ENCODE measurements around the gene PLCH1.
A peak's percentile ranks its signal among the peaks of the same experiment; 100 is the strongest.

PLCH1 gene

GRCh38 chr3:155688481-155688880, 56.4 kb downstream of the PLCH1 start:
- Histone ChIP-seq H3K9ac (ENCODE audit: low read length) (no peak overlapping the region), H3K4me2 (ENCODE audit: low read length) (no peak overlapping the region), H3K4me1 (ENCODE audit: low read length) (peaks cover 5% of the 10 kb centered on the region), H2AFZ (ENCODE audit: low read depth, low read length) (no peak overlapping the region), H3K27ac (ENCODE audit: low read length) (no peak overlapping the region), H3K9me3 (ENCODE audit: insufficient read depth, low read length) (no peaks in the 10 kb centered on the region), H4K20me1 (ENCODE audit: insufficient read depth, low read length) (no peaks in the 10 kb centered on the region), H3K36me3 (replicated peaks; ENCODE audit: low read depth, low read length) (no peaks in the 10 kb centered on the region), H3K27me3 (ENCODE audit: low read depth, low read length) (no peaks in the 10 kb centered on the region), H3K79me2 (ENCODE audit: low read length) (no peaks in the 10 kb centered on the region), H3K4me3 (ENCODE audit: low read length) (no peak overlapping the region)
- no peak for TF ChIP-seq CTCF (IDR thresholded peaks at IDR 0.05; ENCODE audit: low read depth, low read length)
- TF ChIP-seq EZH2phosphoT487 (IDR thresholded peaks at IDR 0.05; ENCODE audit: low read depth): no peak

- Histone ChIP-seq H3K27ac (ENCODE audit: low read length) (no peak overlapping the region), H3K4me2 (ENCODE audit: low read length) (peak overlapping the region; percentile 44)
Observed at GRCh38 chr3:155683344-155683720, 61.5 kb downstream of the PLCH1 start.

GRCh38 chr3:155682426-155683343, 62.2 kb downstream of the PLCH1 start:
- H3K9ac ChIP-seq (ENCODE audit: low read length): no peak overlapping the region
- H3K36me3 ChIP-seq (replicated peaks; ENCODE audit: low read depth, low read length): no peaks in the 10 kb centered on the region
- H3K4me2 ChIP-seq (ENCODE audit: low read length): peak overlapping the region; percentile 44
- H3K9me3 ChIP-seq (ENCODE audit: insufficient read depth, low read length): no peaks in the 10 kb centered on the region
- H3K79me2 ChIP-seq (ENCODE audit: low read length): no peaks in the 10 kb centered on the region
- H3K27me3 ChIP-seq (ENCODE audit: low read depth, low read length): no peaks in the 10 kb centered on the region
- peak overlapping the region; percentile 1; the same call in 1 of the 2 replicates for H3K4me3 ChIP-seq (ENCODE audit: low read length)
- no peak overlapping the region for H2AFZ ChIP-seq (ENCODE audit: low read depth, low read length)
- TF ChIP-seq EZH2phosphoT487 (IDR thresholded peaks at IDR 0.05; ENCODE audit: low read depth) (no peak), CTCF (IDR thresholded peaks at IDR 0.05; ENCODE audit: low read depth, low read length) (no peak)
- no peak overlapping the region for H3K27ac ChIP-seq (ENCODE audit: low read length)
- H3K4me1 ChIP-seq (ENCODE audit: low read length): peaks cover 28% of the 10 kb centered on the region
- no peaks in the 10 kb centered on the region for H4K20me1 ChIP-seq (ENCODE audit: insufficient read depth, low read length)

More at GRCh38 chr3:155683344-155683720, 61.5 kb downstream of the PLCH1 start:
- Histone ChIP-seq H3K79me2 (ENCODE audit: low read length) (no peaks in the 10 kb centered on the region), H3K9me3 (ENCODE audit: insufficient read depth, low read length) (no peaks in the 10 kb centered on the region), H3K36me3 (replicated peaks; ENCODE audit: low read depth, low read length) (no peaks in the 10 kb centered on the region), H3K4me1 (ENCODE audit: low read length) (peaks cover 28% of the 10 kb centered on the region), H2AFZ (ENCODE audit: low read depth, low read length) (no peak overlapping the region), H3K27me3 (ENCODE audit: low read depth, low read length) (no peaks in the 10 kb centered on the region), H3K4me3 (ENCODE audit: low read length) (peak overlapping the region; percentile 1; the same call in 1 of the 2 replicates), H3K9ac (ENCODE audit: low read length) (no peak overlapping the region), H4K20me1 (ENCODE audit: insufficient read depth, low read length) (no peaks in the 10 kb centered on the region)
- TF ChIP-seq EZH2phosphoT487 (IDR thresholded peaks at IDR 0.05; ENCODE audit: low read depth) (no peak), CTCF (IDR thresholded peaks at IDR 0.05; ENCODE audit: low read depth, low read length) (no peak)

GRCh38 chr3:155676252-155676981, 68.5 kb downstream of the PLCH1 start:
- no peaks in the 10 kb centered on the region for H4K20me1 ChIP-seq (ENCODE audit: insufficient read depth, low read length)
- TF ChIP-seq EZH2phosphoT487 (IDR thresholded peaks at IDR 0.05; ENCODE audit: low read depth) (no peak), CTCF (IDR thresholded peaks at IDR 0.05; ENCODE audit: low read depth, low read length) (no peak)
- no peak overlapping the region for H3K9ac ChIP-seq (ENCODE audit: low read length)
- H3K4me1 ChIP-seq (ENCODE audit: low read length): peaks cover 2% of the 10 kb centered on the region
- no peaks in the 10 kb centered on the region for H3K27me3 ChIP-seq (ENCODE audit: low read depth, low read length)
- no peak overlapping the region for H3K27ac ChIP-seq (ENCODE audit: low read length)
- H3K79me2 ChIP-seq (ENCODE audit: low read length): no peaks in the 10 kb centered on the region
- H3K4me2 ChIP-seq (ENCODE audit: low read length): no peak overlapping the region
- H2AFZ ChIP-seq (ENCODE audit: low read depth, low read length): no peak overlapping the region
- no peaks in the 10 kb centered on the region for H3K36me3 ChIP-seq (replicated peaks; ENCODE audit: low read depth, low read length)
- no peak overlapping the region for H3K4me3 ChIP-seq (ENCODE audit: low read length)
- H3K9me3 ChIP-seq (ENCODE audit: insufficient read depth, low read length): no peaks in the 10 kb centered on the region
